GM12878 (cell line): ENCODE results near the gene TRAPPC2. TPM values are rescaled to one million over a fixed set of nuclear protein-coding genes. Genes with fewer than 3 reads are reported as not detected.

Experiments used
- ATAC-seq: fragments of 200-7000 bp; cut with Tn5 transposase; 3 replicates; pipeline ENCODE4 v1.9.1; 2020; ENCODE audit warnings: mild to moderate bottlenecking, moderate library complexity
- BruUV-seq: library from RNA; stranded (reverse); fragments of 400-500 nt; replicated peaks from 2 replicates; lab custom pipeline; 2021; lab: Mats Ljungman, UMichigan
- CTCF ChIA-PET: fragments of 300-600 bp; sonication (Branson Sonifier 250); formaldehyde crosslinking; extraction: SDS; loops from one replicate; lab custom pipeline; 2021; ENCODE audit warnings: inconsistent platforms; lab: Yijun Ruan, JAX
- POLR2A ChIA-PET: fragments of 350-600 bp; formaldehyde crosslinking; extraction: SDS; loops from one replicate; lab custom pipeline; 2021; ENCODE audit warnings: inconsistent platforms; lab: Charles Lee
- RAD21 ChIA-PET: fragments of 300-600 bp; sonication (Branson Sonifier 250); formaldehyde crosslinking; loops from one replicate; lab custom pipeline; 2023; ENCODE audit warnings: antibody characterized with exemption; ENCODE audit not compliant: unreplicated experiment; lab: Charles Lee
- SMC1A ChIA-PET: fragments of 300-600 bp; sonication (Branson Sonifier 250); formaldehyde crosslinking; loops from one replicate; lab custom pipeline; 2023; ENCODE audit not compliant: unreplicated experiment, uncharacterized antibody; lab: Charles Lee
- DNase-seq: peaks from one replicate; pipeline ENCODE4 v3.0.0-alpha.2; 2011; ENCODE audit warnings: low read depth, low spot score
- FAIRE-seq: peaks from 3 replicates; lab custom pipeline; 2011; peaks lifted over from hg19 to GRCh38; lab: Jason Lieb, UNC
- H2AFZ ChIP-seq: 2 replicates; pipeline ENCODE4 v1.6.0; 2011; ENCODE audit warnings: low read depth, low read length, control low read depth; ENCODE audit not compliant: control insufficient read depth
- H3K27ac ChIP-seq: 2 replicates; pipeline ENCODE4 v1.5.1; 2011; ENCODE audit warnings: control low read depth; ENCODE audit not compliant: control insufficient read depth, insufficient read depth
- H3K27me3 ChIP-seq, 2 experiments: replicated peaks in 1 of 2; 2 replicates each; pipeline versions ENCODE4 v1.6.0 to v1.6.1; 2011; ENCODE audit warnings: low read length in 1 of 2; ENCODE audit not compliant: control insufficient read depth in 2 of 2, insufficient read depth in 2 of 2
- H3K36me3 ChIP-seq, 2 experiments: 2 replicates each; pipeline ENCODE4 v1.5.1; 2011; ENCODE audit warnings: low read length in 1 of 2; ENCODE audit not compliant: control insufficient read depth in 2 of 2, insufficient read depth in 2 of 2
- H3K4me1 ChIP-seq: 2 replicates; pipeline ENCODE4 v1.6.1; 2011; ENCODE audit warnings: mild to moderate bottlenecking, low read length, moderate library complexity, mixed read lengths; ENCODE audit not compliant: control insufficient read depth, insufficient read depth
- H3K4me2 ChIP-seq: 2 replicates; pipeline ENCODE4 v1.6.0; 2011; ENCODE audit warnings: control low read depth; ENCODE audit not compliant: control insufficient read depth, insufficient read depth
- H3K4me3 ChIP-seq: fragments of 200-600 bp; sonication (generic); 2 replicates; pipeline ENCODE4 v1.5.1; 2016
- H3K79me2 ChIP-seq: 2 replicates; pipeline ENCODE4 v1.6.0; 2011; ENCODE audit warnings: low read length; ENCODE audit not compliant: control insufficient read depth, insufficient read depth
- H3K9ac ChIP-seq: 2 replicates; pipeline ENCODE4 v1.8.0; 2011; ENCODE audit warnings: low read length, control low read depth, mixed read lengths; ENCODE audit not compliant: control insufficient read depth, insufficient read depth
- H3K9me3 ChIP-seq: replicated peaks from 3 replicates; pipeline ENCODE4 v1.5.1; 2011; ENCODE audit warnings: mild to moderate bottlenecking, low read length; ENCODE audit not compliant: control insufficient read depth, insufficient read depth
- H4K20me1 ChIP-seq: 2 replicates; pipeline ENCODE4 v1.6.0; 2011; ENCODE audit not compliant: control insufficient read depth, insufficient read depth
- MEF2B ChIP-seq: fragments of 450-650 bp; IDR thresholded peaks from 2 replicates; pipeline ENCODE4 v1.6.1; 2018; ENCODE audit warnings: mild to moderate bottlenecking, moderate library complexity; ENCODE audit not compliant: partially characterized antibody, poor library complexity, severe bottlenecking
- RUNX3 ChIP-seq: IDR thresholded peaks from 2 replicates; pipeline ENCODE4 v1.6.1; 2012; ENCODE audit warnings: low read length, inconsistent platforms
- YBX1 ChIP-seq: fragments of 450-650 bp; IDR thresholded peaks from 2 replicates; pipeline ENCODE4 v1.6.1; 2016; ENCODE audit warnings: antibody characterized with exemption
- WGBS: methylation state at CpG from one replicate; pipeline ENCODE4 v1.1.6; 2016; ENCODE audit warnings: low lambda C conversion rate; ENCODE audit not compliant: insufficient replicate concordance, insufficient coverage; ENCODE audit errors: missing lambda C conversion rate; 5-methylcytosine and 5-hydroxymethylcytosine counted together
- in situ Hi-C: fragments of 300-500 bp; cut with MboI; formaldehyde crosslinking; loops from 9 replicates; pipeline ENCODE4 v1.14.3; 2018; ENCODE audit warnings: mixed read lengths
- intact Hi-C: fragments of 100-400 bp; cut with micrococcal nuclease; formaldehyde crosslinking; loops from one replicate; pipeline ENCODE4 v1.14.2; 2022; ENCODE audit not compliant: unreplicated experiment
- polyA plus RNA-seq, 11 experiments: library from polyadenylated mRNA; depleted of rRNA in 4 of 11; unstranded in 6 of 11; stranded (reverse) in 5 of 11; fragments of >200 nt; fragmentation: Nextera tagmentation in 4 of 11; fragmentation: Illumina TruSeq in 1 of 11; extraction: Ambion mirVana in 4 of 11; extraction: Trizol in 1 of 11; gene quantifications; 1 replicate in 1 of 11; 2 replicates in 10 of 11; pipeline versions ENCODE4 v1.2.1 to v1.2.3, GENCODE V29; 2011 to 2016; ENCODE audit warnings: inconsistent platforms in 2 of 11, missing spikeins in 2 of 11, low read depth in 1 of 11
- total RNA-seq, 4 experiments: library from RNA; depleted of rRNA in 3 of 4; stranded (reverse); fragments of >200 nt in 3 of 4; fragmentation: Illumina TruSeq in 1 of 4; extraction: Trizol in 1 of 4; gene quantifications; 2 replicates each; pipeline versions ENCODE4 v1.2.1 to v1.2.3, GENCODE V29; 2013 to 2021
- TF ChIP-seq, protein P1 (sequence below): fragments of 450-650 bp; IDR thresholded peaks from 2 replicates; pipeline ENCODE4 v1.6.1; 2018; ENCODE audit warnings: mild to moderate bottlenecking, low read depth, moderate library complexity; ENCODE audit not compliant: partially characterized antibody
- TF ChIP-seq, protein P2 (sequence below): fragments of 450-650 bp; IDR thresholded peaks from 2 replicates; pipeline ENCODE4 v1.6.1; 2017; ENCODE audit warnings: low read depth, mild to moderate bottlenecking, moderate library complexity

Gene TRAPPC2
- total and polyA plus RNA-seq, 10 of the 15 experiments (the other 5 are each of a cell fraction or from before 2014, with no cell fraction given) = 12.4 to 28.4 (median 21.3) TPM

DNA sequence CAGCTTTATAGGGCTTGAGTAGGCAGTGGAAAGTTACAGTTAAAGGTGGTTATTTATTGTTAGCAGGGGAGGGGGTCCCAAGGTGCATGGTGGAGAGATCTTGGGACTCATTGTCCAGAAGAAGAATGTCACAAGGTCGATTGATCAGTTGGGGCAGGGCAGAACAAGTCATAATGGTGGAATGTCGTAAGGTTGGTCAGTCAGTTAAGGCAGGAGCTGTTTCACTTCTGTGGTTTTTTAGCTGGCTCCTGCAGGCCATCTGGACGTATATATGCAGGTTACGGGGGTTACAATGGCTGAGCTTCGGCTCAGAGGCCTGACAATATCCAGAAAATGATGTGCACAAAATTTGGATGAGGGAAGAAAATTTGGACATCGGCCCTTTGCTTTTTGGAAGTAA, 7.3 kb upstream of the TRAPPC2 start:
- peaks cover 3% of the 10 kb centered on the region for H3K79me2 ChIP-seq
- H3K36me3 ChIP-seq = peaks cover 0 to 4% of the 10 kb centered on the region in 2 experiments; a peak in 1 of 4 replicates

DNA sequence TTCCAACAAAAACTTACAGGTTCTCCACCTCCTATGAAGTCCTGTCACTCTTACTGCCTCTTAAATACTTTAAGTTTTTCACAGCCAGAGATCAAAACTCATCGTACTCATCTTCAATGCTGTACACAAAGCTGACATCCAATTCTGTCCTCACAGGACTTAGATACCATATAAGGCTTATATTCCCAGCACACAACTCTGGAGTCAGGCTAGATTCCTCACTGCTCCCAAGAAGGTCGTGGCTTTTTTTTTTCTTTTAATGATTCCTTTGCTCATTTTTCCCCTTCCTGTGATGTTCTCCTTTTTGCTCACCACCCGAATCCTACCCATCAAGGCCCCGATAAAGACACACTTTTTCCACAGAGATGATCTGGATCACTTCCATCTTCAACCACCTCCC, 914 bp downstream of the TRAPPC2 start:
- DNase-seq (no peak), FAIRE-seq (peak; percentile 38), ATAC-seq (no peak)
- Histone ChIP-seq H3K9me3 (no peaks in the 10 kb centered on the region), H3K79me2 (peaks cover 58% of the 10 kb centered on the region), H3K4me3 (peak overlapping the region; percentile 78), H3K4me1 (no peaks in the 10 kb centered on the region), H4K20me1 (no peaks in the 10 kb centered on the region), H3K4me2 (peak overlapping the region; percentile 86), H3K36me3 (no peaks in the 10 kb centered on the region; a peak in 1 of 4 replicates), H2AFZ (no peak overlapping the region), H3K9ac (peak overlapping the region; percentile 60), H3K27me3 (no peaks in the 10 kb centered on the region), H3K27ac (peak overlapping the region; percentile 87)
- intact Hi-C loops (loop anchor here (5.0 kb wide), 2 partner anchors 76 to 1139 kb away; partner anchors contain the start of genes FANCB and MOSPD2), in situ Hi-C loops (no loop called here)
- WGBS = 14% methylated on average over 4 of the region's 4 CpGs
- ChIA-PET RAD21 (interaction anchor here (0.9 to 7.9 kb wide), 13 partner anchors 9 to 643 kb away, joined by 3 to 201 read pairs (median 8); partner anchors contain the start of gene RAB9A), POLR2A (interaction anchor here (2.7 to 8.3 kb wide), 2 partner anchors 39 to 46 kb away, joined by 16 to 130 read pairs; partner anchors contain the start of gene RAB9A), CTCF (interaction anchor here (1.4 to 8.2 kb wide), 5 partner anchors 12 to 74 kb away, joined by 5 to 113 read pairs (median 5); no protein-coding TSS in a partner anchor), SMC1A (interaction anchor here (0.6 to 6.8 kb wide), 12 partner anchors 8 to 298 kb away, joined by 3 to 173 read pairs (median 8); partner anchors contain the start of gene RAB9A)
- TSS peak; percentile 73 for BruUV-seq
- TF ChIP-seq, protein P1, sequence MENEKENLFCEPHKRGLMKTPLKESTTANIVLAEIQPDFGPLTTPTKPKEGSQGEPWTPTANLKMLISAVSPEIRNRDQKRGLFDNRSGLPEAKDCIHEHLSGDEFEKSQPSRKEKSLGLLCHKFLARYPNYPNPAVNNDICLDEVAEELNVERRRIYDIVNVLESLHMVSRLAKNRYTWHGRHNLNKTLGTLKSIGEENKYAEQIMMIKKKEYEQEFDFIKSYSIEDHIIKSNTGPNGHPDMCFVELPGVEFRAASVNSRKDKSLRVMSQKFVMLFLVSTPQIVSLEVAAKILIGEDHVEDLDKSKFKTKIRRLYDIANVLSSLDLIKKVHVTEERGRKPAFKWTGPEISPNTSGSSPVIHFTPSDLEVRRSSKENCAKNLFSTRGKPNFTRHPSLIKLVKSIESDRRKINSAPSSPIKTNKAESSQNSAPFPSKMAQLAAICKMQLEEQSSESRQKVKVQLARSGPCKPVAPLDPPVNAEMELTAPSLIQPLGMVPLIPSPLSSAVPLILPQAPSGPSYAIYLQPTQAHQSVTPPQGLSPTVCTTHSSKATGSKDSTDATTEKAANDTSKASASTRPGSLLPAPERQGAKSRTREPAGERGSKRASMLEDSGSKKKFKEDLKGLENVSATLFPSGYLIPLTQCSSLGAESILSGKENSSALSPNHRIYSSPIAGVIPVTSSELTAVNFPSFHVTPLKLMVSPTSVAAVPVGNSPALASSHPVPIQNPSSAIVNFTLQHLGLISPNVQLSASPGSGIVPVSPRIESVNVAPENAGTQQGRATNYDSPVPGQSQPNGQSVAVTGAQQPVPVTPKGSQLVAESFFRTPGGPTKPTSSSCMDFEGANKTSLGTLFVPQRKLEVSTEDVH = no peak
- TF ChIP-seq, protein P2, sequence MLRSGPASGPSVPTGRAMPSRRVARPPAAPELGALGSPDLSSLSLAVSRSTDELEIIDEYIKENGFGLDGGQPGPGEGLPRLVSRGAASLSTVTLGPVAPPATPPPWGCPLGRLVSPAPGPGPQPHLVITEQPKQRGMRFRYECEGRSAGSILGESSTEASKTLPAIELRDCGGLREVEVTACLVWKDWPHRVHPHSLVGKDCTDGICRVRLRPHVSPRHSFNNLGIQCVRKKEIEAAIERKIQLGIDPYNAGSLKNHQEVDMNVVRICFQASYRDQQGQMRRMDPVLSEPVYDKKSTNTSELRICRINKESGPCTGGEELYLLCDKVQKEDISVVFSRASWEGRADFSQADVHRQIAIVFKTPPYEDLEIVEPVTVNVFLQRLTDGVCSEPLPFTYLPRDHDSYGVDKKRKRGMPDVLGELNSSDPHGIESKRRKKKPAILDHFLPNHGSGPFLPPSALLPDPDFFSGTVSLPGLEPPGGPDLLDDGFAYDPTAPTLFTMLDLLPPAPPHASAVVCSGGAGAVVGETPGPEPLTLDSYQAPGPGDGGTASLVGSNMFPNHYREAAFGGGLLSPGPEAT = no peak
- no peak for TF ChIP-seq MEF2B

More for the DNA sequence above, 7.3 kb upstream of the TRAPPC2 start:
- H3K4me1 ChIP-seq = peaks cover 23% of the 10 kb centered on the region
- no peak for DNase-seq
- peak; percentile 21; the same call in 1 of the 3 replicates for ATAC-seq
- H3K27me3 ChIP-seq = no peaks in the 10 kb centered on the region
- H3K9ac ChIP-seq = no peak overlapping the region
- intact Hi-C loops (loop anchor here (2.0 kb wide), 1 partner anchor 45 kb away; no protein-coding TSS in a partner anchor), in situ Hi-C loops (loop anchor here (10.0 kb wide), 1 partner anchor 237 kb away; no protein-coding TSS in a partner anchor)
- ChIA-PET SMC1A (interaction anchor here (0.6 to 14.7 kb wide), 15 partner anchors 9 to 81 kb away, joined by 3 to 198 read pairs (median 5); no protein-coding TSS in a partner anchor), POLR2A (interaction anchor here (0.9 to 5.5 kb wide), 4 partner anchors 10 to 284 kb away, joined by 3 to 36 read pairs (median 4); partner anchors contain the start of gene RAB9A), RAD21 (interaction anchor here (0.8 to 3.9 kb wide), 12 partner anchors 7 to 485 kb away, joined by 3 to 31 read pairs (median 6); partner anchors contain the start of genes OFD1, RAB9A and TRAPPC2), CTCF (interaction anchor here (0.9 to 4.1 kb wide), 8 partner anchors 10 to 931 kb away, joined by 3 to 29 read pairs (median 5); no protein-coding TSS in a partner anchor)
- WGBS = 34% methylated on average over 6 of the region's 6 CpGs
- BruUV-seq = no TSS peak
- no peak overlapping the region for H2AFZ ChIP-seq
- TF ChIP-seq YBX1 = no peak
- TF ChIP-seq RUNX3 = peak; percentile 31; the same call in 1 of the 2 replicates
- H3K4me2 ChIP-seq = peak overlapping the region; percentile 2; the same call in 1 of the 2 replicates
- H3K4me3 ChIP-seq = peak overlapping the region; percentile 19; the same call in 1 of the 2 replicates
- no peak for FAIRE-seq
- H4K20me1 ChIP-seq = no peaks in the 10 kb centered on the region
- no peak overlapping the region; the same call in 1 of the 2 replicates for H3K27ac ChIP-seq
- no peaks in the 10 kb centered on the region for H3K9me3 ChIP-seq
